ENCODE results near the gene TNIP3.

Gene TNIP3

DNA sequence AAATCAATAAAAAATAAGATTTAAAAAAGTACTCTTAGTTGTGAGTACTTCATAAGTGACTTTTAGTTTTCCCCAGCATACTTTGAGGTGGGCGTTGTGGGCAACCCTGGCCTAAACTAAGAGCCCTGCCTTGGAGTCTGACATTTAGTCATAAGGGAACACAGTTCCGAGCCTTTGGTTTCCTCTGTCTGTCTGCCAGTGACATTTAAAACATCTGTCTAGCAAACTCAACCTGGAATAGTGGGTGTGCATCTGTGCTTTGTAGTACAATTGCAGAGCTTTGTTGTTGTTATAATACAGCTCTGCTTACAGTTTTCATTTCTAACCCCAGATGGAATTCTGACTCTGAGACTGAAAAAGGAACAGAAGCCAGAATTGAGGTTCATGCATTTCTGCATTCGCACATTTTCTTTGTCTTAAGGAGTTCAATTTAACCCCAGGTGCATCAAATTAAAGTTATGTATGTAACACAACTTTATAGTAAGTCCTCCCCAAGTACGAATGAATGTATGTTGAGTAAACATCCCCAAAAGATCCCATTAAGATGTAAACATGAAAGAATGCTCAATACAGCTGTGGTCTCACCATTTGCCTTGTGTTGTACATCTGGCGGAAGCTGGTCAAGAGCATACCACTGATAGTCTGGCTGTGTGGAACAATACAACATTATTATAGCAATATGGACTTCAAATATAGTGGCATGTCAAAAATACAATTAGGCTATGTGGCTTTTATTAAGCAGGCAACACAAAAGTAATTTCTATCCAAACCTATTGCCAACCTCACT is 25.9 kb downstream of the TNIP3 start:
- H3K4me3 ChIP-seq (ENCODE audit: low read depth, low read length): no peak overlapping the region
- no peaks in the 10 kb centered on the region for H3K79me2 ChIP-seq (ENCODE audit: control insufficient read depth, insufficient read depth, low read length, unreplicated experiment)
- peaks cover 28% of the 10 kb centered on the region for H3K4me1 ChIP-seq (ENCODE audit: control insufficient read depth, insufficient read depth, low read length, unreplicated experiment)
- H2AFZ ChIP-seq (ENCODE audit: low read length, unreplicated experiment): no peak overlapping the region
- H3K27me3 ChIP-seq (ENCODE audit: insufficient read depth, low read length): no peaks in the 10 kb centered on the region
- no peak overlapping the region for H3K27ac ChIP-seq (ENCODE audit: low read depth, low read length)
- no peaks in the 10 kb centered on the region for H3K36me3 ChIP-seq (ENCODE audit: insufficient read depth, low read length)

DNA sequence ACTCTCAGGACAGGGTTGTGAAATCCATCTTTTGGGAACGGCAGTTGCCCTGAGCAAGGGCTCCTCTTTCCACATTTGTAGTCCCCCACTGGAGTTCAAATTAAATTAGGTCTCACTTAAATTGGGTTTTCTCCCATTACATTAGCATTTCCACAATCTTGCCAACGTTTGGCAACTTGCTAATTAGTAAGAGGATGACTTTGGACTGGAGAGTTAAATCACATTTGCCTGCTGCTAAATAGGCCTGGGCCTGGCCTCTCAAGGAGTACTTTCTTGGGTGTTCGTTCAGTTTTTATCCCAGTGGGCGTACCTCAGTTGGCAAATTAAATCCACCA is 33.8 kb downstream of the TNIP3 start:
- Histone ChIP-seq H2AFZ (ENCODE audit: low read length, unreplicated experiment) (no peak overlapping the region), H3K79me2 (ENCODE audit: control insufficient read depth, insufficient read depth, low read length, unreplicated experiment) (no peaks in the 10 kb centered on the region), H3K36me3 (ENCODE audit: insufficient read depth, low read length) (no peaks in the 10 kb centered on the region), H3K4me3 (ENCODE audit: low read depth, low read length) (no peak overlapping the region), H3K4me1 (ENCODE audit: control insufficient read depth, insufficient read depth, low read length, unreplicated experiment) (no peaks in the 10 kb centered on the region), H3K27me3 (ENCODE audit: insufficient read depth, low read length) (no peaks in the 10 kb centered on the region), H3K27ac (ENCODE audit: low read depth, low read length) (no peak overlapping the region)

GRCh38 chr4:121129606-121130325 is 34.4 kb downstream of the TNIP3 start:
- Histone ChIP-seq H3K4me3 (ENCODE audit: low read depth, low read length) (no peak overlapping the region), H3K4me1 (ENCODE audit: control insufficient read depth, insufficient read depth, low read length, unreplicated experiment) (no peaks in the 10 kb centered on the region), H3K27ac (ENCODE audit: low read depth, low read length) (no peak overlapping the region), H3K36me3 (ENCODE audit: insufficient read depth, low read length) (no peaks in the 10 kb centered on the region), H3K27me3 (ENCODE audit: insufficient read depth, low read length) (no peaks in the 10 kb centered on the region), H2AFZ (ENCODE audit: low read length, unreplicated experiment) (no peak overlapping the region), H3K79me2 (ENCODE audit: control insufficient read depth, insufficient read depth, low read length, unreplicated experiment) (no peaks in the 10 kb centered on the region)

- Histone ChIP-seq H3K36me3 (ENCODE audit: insufficient read depth, low read length) (no peaks in the 10 kb centered on the region), H3K27me3 (ENCODE audit: insufficient read depth, low read length) (no peaks in the 10 kb centered on the region), H3K4me1 (ENCODE audit: control insufficient read depth, insufficient read depth, low read length, unreplicated experiment) (no peaks in the 10 kb centered on the region), H3K27ac (ENCODE audit: low read depth, low read length) (no peak overlapping the region), H2AFZ (ENCODE audit: low read length, unreplicated experiment) (no peak overlapping the region), H3K4me3 (ENCODE audit: low read depth, low read length) (no peak overlapping the region), H3K79me2 (ENCODE audit: control insufficient read depth, insufficient read depth, low read length, unreplicated experiment) (no peaks in the 10 kb centered on the region)
These were observed 37.0 kb downstream of the TNIP3 start for GRCh38 chr4:121127100-121127499.

GRCh38 chr4:121126449-121127006 is 37.6 kb downstream of the TNIP3 start:
- Histone ChIP-seq H2AFZ (ENCODE audit: low read length, unreplicated experiment) (no peak overlapping the region), H3K36me3 (ENCODE audit: insufficient read depth, low read length) (no peaks in the 10 kb centered on the region), H3K27ac (ENCODE audit: low read depth, low read length) (no peak overlapping the region), H3K4me3 (ENCODE audit: low read depth, low read length) (no peak overlapping the region), H3K27me3 (ENCODE audit: insufficient read depth, low read length) (no peaks in the 10 kb centered on the region), H3K4me1 (ENCODE audit: control insufficient read depth, insufficient read depth, low read length, unreplicated experiment) (no peaks in the 10 kb centered on the region), H3K79me2 (ENCODE audit: control insufficient read depth, insufficient read depth, low read length, unreplicated experiment) (no peaks in the 10 kb centered on the region)

DNA sequence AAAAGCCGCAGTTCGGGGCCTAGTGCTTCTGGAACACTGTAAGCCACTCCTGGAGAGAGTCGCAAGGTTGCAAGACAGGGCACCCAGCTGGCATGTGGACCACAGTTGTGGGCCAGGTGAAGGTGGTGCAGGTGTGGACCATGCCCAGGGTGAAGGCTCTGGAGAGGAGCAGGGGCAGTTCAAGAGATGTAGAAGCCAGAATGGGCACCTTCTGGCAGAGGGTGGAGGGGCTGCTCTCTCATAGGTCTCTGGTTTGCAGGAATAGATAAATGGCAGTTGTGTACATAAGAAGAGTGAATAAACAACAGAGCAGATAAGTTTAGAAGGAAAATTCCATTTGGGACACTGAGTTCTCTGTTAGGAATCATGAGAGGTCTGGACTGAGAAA is 38.6 kb downstream of the TNIP3 start:
- Histone ChIP-seq H2AFZ (ENCODE audit: low read length, unreplicated experiment) (no peak overlapping the region), H3K36me3 (ENCODE audit: insufficient read depth, low read length) (no peaks in the 10 kb centered on the region), H3K27ac (ENCODE audit: low read depth, low read length) (no peak overlapping the region), H3K4me1 (ENCODE audit: control insufficient read depth, insufficient read depth, low read length, unreplicated experiment) (peaks cover 4% of the 10 kb centered on the region), H3K27me3 (ENCODE audit: insufficient read depth, low read length) (no peaks in the 10 kb centered on the region), H3K79me2 (ENCODE audit: control insufficient read depth, insufficient read depth, low read length, unreplicated experiment) (no peaks in the 10 kb centered on the region), H3K4me3 (ENCODE audit: low read depth, low read length) (no peak overlapping the region)

GRCh38 chr4:121122661-121123060 is 41.5 kb downstream of the TNIP3 start:
- H3K27ac ChIP-seq (ENCODE audit: low read depth, low read length): no peak overlapping the region
- H3K4me1 ChIP-seq (ENCODE audit: control insufficient read depth, insufficient read depth, low read length, unreplicated experiment): peaks cover 4% of the 10 kb centered on the region

GRCh38 chr4:121119715-121120114 is 44.4 kb downstream of the TNIP3 start:
- Histone ChIP-seq H3K4me1 (ENCODE audit: control insufficient read depth, insufficient read depth, low read length, unreplicated experiment) (peaks cover 4% of the 10 kb centered on the region), H3K27ac (ENCODE audit: low read depth, low read length) (no peak overlapping the region), H3K79me2 (ENCODE audit: control insufficient read depth, insufficient read depth, low read length, unreplicated experiment) (no peaks in the 10 kb centered on the region), H3K27me3 (ENCODE audit: insufficient read depth, low read length) (no peaks in the 10 kb centered on the region), H3K36me3 (ENCODE audit: insufficient read depth, low read length) (no peaks in the 10 kb centered on the region), H3K4me3 (ENCODE audit: low read depth, low read length) (no peak overlapping the region), H2AFZ (ENCODE audit: low read length, unreplicated experiment) (no peak overlapping the region)

More at GRCh38 chr4:121122661-121123060, 41.5 kb downstream of the TNIP3 start:
- Histone ChIP-seq H3K36me3 (ENCODE audit: insufficient read depth, low read length) (no peaks in the 10 kb centered on the region), H2AFZ (ENCODE audit: low read length, unreplicated experiment) (no peak overlapping the region), H3K79me2 (ENCODE audit: control insufficient read depth, insufficient read depth, low read length, unreplicated experiment) (no peaks in the 10 kb centered on the region), H3K27me3 (ENCODE audit: insufficient read depth, low read length) (no peaks in the 10 kb centered on the region), H3K4me3 (ENCODE audit: low read depth, low read length) (no peak overlapping the region)

DNA sequence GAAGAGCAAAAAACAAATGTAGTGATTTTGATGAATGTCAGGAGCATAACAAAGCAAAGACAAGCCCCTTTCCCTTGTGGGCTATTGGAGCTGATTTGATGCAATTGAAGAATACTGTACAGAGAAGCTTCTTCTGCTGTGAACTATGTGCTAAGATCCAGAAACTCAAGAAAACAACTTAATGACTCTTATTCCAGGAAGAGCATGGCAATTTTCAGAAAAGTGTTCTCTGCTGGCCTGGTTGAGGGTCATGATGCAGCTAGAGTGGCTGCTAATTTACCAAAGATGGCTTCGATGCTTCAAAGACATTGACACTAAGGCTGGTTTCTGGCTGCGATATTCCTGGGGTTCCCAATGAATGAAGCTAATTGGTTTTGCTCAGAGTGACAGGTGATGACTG is 45.8 kb downstream of the TNIP3 start:
- Histone ChIP-seq H3K36me3 (ENCODE audit: insufficient read depth, low read length) (no peaks in the 10 kb centered on the region), H3K79me2 (ENCODE audit: control insufficient read depth, insufficient read depth, low read length, unreplicated experiment) (no peaks in the 10 kb centered on the region), H3K4me1 (ENCODE audit: control insufficient read depth, insufficient read depth, low read length, unreplicated experiment) (peaks cover 4% of the 10 kb centered on the region), H3K27ac (ENCODE audit: low read depth, low read length) (no peak overlapping the region), H3K4me3 (ENCODE audit: low read depth, low read length) (no peak overlapping the region), H3K27me3 (ENCODE audit: insufficient read depth, low read length) (no peaks in the 10 kb centered on the region), H2AFZ (ENCODE audit: low read length, unreplicated experiment) (no peak overlapping the region)

GRCh38 chr4:121114756-121115155 is 49.4 kb downstream of the TNIP3 start:
- Histone ChIP-seq H3K27me3 (ENCODE audit: insufficient read depth, low read length) (peaks cover 12% of the 10 kb centered on the region), H3K4me3 (ENCODE audit: low read depth, low read length) (no peak overlapping the region), H3K27ac (ENCODE audit: low read depth, low read length) (no peak overlapping the region), H3K36me3 (ENCODE audit: insufficient read depth, low read length) (no peaks in the 10 kb centered on the region), H3K79me2 (ENCODE audit: control insufficient read depth, insufficient read depth, low read length, unreplicated experiment) (no peaks in the 10 kb centered on the region), H2AFZ (ENCODE audit: low read length, unreplicated experiment) (no peak overlapping the region), H3K4me1 (ENCODE audit: control insufficient read depth, insufficient read depth, low read length, unreplicated experiment) (no peaks in the 10 kb centered on the region)

GRCh38 chr4:121112530-121112929 is 51.6 kb downstream of the TNIP3 start:
- Histone ChIP-seq H3K27ac (ENCODE audit: low read depth, low read length) (no peak overlapping the region), H2AFZ (ENCODE audit: low read length, unreplicated experiment) (no peak overlapping the region)

More at GRCh38 chr4:121112530-121112929, 51.6 kb downstream of the TNIP3 start:
- H3K27me3 ChIP-seq (ENCODE audit: insufficient read depth, low read length): peaks cover 26% of the 10 kb centered on the region
- H3K36me3 ChIP-seq (ENCODE audit: insufficient read depth, low read length): no peaks in the 10 kb centered on the region
- H3K79me2 ChIP-seq (ENCODE audit: control insufficient read depth, insufficient read depth, low read length, unreplicated experiment): no peaks in the 10 kb centered on the region
- H3K4me3 ChIP-seq (ENCODE audit: low read depth, low read length): no peak overlapping the region
- H3K4me1 ChIP-seq (ENCODE audit: control insufficient read depth, insufficient read depth, low read length, unreplicated experiment): no peaks in the 10 kb centered on the region

All from ACC112 (cell line).